Right lung (tissue), 10 donors: Measurements from ENCODE around the gene NXPH4. TPM values are rescaled to one million over a fixed set of nuclear protein-coding genes. Genes with fewer than 3 reads are reported as not detected.

ENCODE experiments used
- DNase-seq, 2 donors: peaks; one replicate each; pipeline ENCODE4 v3.0.0-alpha.2; 2013
- long read RNA-seq, 8 donors: transcript quantifications; one replicate each; lab custom pipeline, GENCODE V29; 2026
- polyA plus RNA-seq, 5 donors: library from polyadenylated mRNA; unstranded; fragments of 120-200 nt; gene quantifications; one replicate each; pipeline versions ENCODE4 v1.2.1 to v1.2.3, GENCODE V29; 2013; ENCODE audit warnings: inconsistent platforms in 1 of 5, low replicate concordance in 1 of 5; ENCODE audit not compliant: insufficient read length in 5 of 5, insufficient read depth in 1 of 5

The NXPH4 gene
- 1 to 10 TPM in 2 of 5 donors, under 1 TPM in 3; 0.52 to 2.0 (median 0.91) TPM for polyA plus RNA-seq
- long read RNA-seq, donor 1, partial matches to known transcripts = 0 of 1 reads
- long read RNA-seq, donor 1, other reads (novel, unspliced or antisense) = 0 of 1 reads
- long read RNA-seq, donor 2 = 0 reads
- long read RNA-seq, donor 3, partial matches to known transcripts = 0 of 1 reads
- long read RNA-seq, donor 3, other reads (novel, unspliced or antisense) = 0 of 1 reads
- long read RNA-seq, donor 4 = 0 reads
- long read RNA-seq, donor 5 = 0 reads
- long read RNA-seq, donor 6, partial matches to known transcripts = 0 of 1 reads
- long read RNA-seq, donor 6, other reads (novel, unspliced or antisense) = 0 of 1 reads
- long read RNA-seq, donor 7, partial matches to known transcripts = 0 of 3 reads
- long read RNA-seq, donor 7, other reads (novel, unspliced or antisense) = 0 of 3 reads
- long read RNA-seq, donor 8 = 0 reads

DNA sequence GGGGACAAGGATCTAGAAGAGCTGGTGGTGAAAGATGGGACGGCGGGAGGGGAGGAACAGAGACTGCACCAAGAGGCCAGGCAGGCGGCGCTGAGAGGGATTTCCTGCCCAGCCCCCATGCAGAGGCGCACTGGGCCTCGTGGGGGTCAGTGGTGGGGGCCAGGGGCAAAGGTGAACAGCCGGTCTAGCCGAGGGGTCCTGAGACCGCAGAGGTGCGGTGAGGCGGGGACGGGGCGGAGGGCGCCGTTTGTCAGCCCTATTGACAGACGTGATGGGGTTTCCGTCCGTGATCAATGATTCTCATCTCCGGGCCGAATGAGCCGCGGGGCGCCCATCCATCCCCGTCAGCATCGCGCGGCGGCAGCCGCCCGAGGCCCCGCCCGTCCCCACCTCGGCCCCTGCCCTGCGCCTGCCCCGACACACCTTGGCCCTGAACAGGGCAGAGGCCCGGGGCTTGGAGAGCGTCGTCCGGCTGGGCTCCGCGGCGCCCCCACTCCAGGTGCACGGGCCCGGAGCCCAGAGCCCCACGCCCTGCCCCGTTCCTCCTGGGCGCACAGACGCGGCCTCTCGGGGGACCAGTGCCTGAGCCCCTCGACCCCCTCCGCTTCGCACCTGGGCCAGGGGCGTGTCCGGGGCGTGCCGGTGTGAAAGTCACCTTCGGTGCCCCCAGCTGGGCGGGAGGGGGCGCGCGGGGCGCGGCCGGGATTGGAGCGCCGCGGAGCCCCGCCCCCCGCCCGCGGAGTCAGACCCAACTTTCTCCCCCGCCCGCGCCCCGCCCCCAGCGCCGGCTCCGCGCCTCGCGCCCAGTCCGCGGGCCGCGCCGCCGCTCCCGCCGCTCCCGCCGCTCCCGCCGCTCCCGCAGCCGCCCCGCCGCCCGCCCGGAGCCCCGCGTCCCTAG lies at the start of gene NXPH4:
Gene NXPH4 (plus strand): TSS at position 781 of the 898 bp plus-strand sequence. CDS start 176 bp downstream, outside the sequence.
- DNase-seq = no peak

DNA sequence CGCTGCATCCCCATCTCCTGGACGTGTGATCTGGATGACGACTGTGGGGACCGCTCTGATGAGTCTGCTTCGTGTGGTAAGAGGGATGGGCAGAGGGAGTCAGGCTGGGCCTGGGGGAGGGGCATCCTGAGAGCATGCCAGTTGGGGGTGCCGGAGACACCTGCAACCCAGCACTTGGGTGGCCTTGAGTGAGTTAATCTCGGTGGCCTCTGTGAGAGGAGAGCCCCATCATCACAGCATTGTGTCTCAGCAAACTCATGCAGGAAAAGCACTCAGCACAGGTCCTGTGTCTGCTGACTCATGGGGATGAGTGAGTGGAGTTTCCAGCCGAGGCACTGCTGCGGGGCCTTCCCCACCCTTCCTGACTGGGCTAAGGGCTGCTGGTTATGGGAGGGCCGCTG lies 49.6 kb upstream of the NXPH4 start:
- no peak for DNase-seq

DNA sequence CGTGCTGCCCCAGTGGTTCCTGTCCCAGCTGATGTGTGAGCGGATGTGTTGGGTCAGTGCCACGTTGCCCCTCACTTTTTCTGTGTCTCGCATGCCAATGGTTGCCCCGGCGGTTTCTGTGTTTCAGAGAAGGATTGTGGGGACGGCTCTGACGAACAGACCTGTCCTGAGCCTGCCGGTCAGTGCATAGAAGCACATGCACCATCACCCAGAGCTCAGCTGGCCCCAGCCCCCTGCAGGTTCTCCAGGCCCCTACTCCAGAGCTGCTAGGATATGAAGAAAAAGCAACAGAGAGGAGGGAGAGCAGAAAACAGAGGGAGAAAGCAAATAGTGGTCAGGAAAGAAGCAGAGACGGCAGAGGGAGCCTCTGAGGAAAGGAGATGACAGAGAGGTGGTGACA lies 48.5 kb upstream of the NXPH4 start:
- no peak for DNase-seq

DNA sequence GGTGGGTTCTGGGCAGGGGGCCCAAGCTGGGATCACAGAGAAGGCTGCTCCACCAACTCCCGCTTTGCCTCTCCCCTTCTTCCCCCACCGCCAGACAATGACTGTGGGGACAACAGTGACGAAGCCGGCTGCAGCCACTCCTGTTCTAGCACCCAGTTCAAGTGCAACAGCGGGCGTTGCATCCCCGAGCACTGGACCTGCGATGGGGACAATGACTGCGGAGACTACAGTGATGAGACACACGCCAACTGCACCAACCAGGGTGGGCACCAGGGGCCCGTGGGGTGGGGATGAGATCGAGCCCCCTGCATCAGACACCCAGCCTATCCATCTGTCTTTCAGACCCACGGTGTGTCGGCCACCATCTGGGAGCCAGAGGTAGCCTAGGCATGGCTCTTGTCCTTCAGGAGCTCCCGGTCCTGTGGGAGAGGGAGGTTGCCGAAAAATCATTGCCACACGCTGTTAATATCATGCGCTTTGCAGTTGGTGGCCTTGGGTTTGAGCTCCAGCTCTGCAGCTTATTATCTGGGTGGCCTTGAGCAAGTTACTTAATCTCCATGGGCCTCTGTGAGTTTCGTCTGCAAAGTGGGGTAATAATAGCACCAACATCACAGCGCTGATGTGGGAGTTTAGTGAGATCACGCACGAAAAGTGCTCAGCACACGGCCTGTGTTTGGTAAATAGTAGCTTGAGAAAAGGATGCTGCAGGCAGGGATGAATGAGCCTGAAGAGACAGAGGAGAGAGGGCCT lies 47.4 kb upstream of the NXPH4 start:
- DNase-seq = no peak

DNA sequence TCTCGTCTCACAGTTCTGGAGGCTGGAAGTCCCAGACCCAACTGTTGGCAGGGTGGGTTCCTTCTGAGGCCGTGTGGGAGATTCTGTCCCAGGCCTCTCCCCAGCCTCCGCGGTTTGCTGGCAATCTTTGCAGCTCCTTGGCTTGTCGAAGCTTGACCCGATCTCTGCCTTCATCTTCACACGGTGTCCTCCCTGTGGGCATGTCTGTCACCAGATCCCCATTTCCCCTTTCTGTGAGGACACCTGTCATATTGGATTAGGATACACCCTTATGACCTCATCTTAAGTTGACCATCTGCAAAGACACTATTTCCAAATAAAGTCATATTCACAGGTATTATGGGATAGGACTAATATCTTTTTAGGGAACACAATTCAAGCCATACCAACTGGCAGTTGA lies 46.6 kb upstream of the NXPH4 start:
- no peak for DNase-seq

DNA sequence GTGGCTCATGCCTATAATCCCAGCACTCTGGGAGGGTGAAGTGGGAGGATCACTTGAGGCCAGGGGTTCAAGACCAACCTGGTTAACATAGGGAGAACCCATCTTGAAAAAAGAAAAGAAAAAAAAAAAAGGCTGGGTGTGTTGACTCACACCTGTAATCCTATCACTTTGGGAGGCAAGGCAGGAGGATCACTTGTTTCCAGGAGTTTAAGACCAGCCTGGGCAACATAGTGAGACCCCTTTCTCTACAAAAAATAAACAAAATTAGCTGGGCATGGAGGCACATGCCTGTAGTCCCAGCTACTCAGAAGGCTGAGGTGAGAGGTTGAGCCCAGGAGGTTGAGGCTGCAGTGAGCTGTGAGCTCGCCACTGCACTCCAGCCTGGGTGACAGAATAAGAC lies 46.2 kb upstream of the NXPH4 start:
- no peak for DNase-seq

DNA sequence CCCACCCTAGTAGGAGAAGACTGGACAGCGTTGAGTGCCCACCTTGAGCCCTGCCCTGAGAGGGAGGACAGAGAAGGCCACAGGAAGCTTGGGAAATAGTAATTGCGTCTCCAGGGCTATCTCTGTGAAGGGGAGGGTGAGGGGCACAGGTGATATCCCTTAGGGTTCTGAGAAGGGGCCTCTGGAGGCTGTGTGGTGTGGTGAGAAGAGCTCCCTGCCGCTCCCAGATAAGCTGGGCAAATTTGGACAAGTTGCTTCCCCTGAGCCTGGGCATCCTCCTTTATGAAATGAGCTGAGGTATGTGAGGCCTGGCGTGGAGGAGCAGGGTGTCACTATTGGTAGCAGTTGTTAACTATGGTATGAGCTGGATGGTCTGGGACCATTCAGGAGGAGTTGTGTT lies 45.7 kb upstream of the NXPH4 start:
- no peak for DNase-seq

DNA sequence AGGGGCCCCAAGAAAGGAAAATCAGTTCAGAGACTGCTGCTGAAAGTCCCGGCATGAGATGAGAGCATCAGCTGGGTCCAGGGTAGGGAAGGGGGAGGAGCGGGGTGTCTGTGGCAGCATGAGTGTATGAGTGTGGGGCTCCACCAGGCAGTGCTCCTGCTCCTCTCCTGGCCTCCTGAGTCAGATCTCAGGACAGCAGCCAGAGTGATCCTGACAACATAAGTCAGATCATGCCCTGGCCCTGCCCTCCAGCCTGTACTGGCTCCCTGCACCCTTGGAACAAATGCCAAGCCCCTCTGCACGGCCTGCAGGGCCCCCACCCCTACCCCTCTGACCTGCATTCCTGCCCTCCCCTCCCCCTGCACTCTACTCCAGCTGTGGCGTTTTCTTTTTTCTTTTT lies 44.9 kb upstream of the NXPH4 start:
- DNase-seq = no peak

DNA sequence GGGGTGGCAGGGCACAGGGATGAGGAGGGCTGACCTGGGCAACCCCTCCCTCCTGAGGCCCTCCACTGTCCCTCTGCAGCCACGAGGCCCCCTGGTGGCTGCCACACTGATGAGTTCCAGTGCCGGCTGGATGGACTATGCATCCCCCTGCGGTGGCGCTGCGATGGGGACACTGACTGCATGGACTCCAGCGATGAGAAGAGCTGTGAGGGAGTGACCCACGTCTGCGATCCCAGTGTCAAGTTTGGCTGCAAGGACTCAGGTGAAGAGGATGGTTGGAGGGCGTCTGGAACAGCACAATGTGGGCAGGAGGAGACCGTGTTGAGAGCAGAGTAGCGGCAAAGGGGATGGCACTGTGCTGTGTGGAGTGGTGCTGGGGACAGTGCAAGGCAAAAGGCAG lies 43.5 kb upstream of the NXPH4 start:
- no peak for DNase-seq

DNA sequence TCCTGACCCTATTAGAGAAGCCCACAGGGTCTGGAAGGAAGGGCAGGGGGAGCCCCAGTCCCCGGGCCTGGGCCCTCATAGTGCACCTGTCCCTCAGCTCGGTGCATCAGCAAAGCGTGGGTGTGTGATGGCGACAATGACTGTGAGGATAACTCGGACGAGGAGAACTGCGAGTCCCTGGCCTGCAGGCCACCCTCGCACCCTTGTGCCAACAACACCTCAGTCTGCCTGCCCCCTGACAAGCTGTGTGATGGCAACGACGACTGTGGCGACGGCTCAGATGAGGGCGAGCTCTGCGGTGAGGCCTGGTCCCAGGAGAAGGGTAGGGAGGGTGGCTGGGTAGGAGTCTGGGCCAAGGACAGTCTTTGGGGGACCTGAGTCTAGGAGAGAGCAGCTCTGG lies 42.9 kb upstream of the NXPH4 start:
- DNase-seq = no peak

DNA sequence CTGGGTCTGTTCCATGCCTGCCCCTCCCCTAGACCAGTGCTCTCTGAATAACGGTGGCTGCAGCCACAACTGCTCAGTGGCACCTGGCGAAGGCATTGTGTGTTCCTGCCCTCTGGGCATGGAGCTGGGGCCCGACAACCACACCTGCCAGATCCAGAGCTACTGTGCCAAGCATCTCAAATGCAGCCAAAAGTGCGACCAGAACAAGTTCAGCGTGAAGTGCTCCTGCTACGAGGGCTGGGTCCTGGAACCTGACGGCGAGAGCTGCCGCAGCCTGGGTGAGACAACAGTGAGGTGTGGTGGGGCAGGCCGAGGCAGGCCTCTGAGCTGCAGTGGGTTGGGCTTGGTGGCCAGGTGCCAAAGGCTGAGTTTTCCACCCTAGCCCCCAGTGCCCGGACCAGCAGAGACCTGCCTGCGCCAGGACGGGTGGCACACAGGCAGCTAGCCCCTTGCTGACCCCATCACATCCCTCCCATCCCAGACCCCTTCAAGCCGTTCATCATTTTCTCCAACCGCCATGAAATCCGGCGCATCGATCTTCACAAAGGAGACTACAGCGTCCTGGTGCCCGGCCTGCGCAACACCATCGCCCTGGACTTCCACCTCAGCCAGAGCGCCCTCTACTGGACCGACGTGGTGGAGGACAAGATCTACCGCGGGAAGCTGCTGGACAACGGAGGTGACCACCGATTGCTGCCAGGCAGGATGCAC lies 41.0 kb upstream of the NXPH4 start:
- peak in 1 of 2 donors; percentile 54 for DNase-seq

DNA sequence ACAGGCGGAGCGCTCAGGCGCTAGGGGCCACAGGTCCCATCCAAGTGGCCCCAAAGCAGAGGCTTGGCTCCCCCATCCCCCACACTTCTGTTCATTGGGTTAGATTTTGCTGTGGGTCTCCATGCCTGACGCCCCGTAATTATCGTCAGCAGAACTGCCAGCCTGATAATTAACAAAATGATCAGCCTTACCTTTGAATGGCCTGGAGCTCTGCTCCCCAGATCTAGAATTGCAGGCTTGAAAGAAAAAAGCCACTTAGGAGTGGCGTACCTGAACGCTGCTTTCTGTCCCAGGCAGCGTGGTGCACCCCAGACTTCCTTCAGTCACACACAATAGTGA lies 40.5 kb upstream of the NXPH4 start:
- DNase-seq = no peak

DNA sequence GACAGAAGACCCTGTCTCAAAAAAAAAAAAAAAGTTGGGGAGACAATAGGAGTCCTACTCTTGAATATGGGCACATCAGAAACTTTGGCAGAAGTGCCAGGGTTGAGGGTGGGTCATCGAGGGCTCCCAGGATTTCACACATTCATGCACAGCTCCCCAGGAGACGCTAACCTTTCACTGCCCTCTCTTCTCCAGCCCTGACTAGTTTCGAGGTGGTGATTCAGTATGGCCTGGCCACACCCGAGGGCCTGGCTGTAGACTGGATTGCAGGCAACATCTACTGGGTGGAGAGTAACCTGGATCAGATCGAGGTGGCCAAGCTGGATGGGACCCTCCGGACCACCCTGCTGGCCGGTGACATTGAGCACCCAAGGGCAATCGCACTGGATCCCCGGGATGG lies 39.7 kb upstream of the NXPH4 start:
- no peak for DNase-seq

DNA sequence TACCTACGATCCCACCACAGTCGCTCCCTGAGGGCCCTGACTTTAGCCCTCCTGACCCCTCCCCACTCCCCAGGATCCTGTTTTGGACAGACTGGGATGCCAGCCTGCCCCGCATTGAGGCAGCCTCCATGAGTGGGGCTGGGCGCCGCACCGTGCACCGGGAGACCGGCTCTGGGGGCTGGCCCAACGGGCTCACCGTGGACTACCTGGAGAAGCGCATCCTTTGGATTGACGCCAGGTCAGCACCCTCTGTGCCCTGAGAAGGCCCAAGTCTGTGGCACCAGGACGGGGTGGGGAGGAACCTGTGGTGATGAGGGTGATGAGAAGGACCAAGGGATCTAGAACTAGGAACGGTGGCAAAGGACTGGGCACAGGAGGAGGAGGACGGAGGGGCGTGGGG lies 39.2 kb upstream of the NXPH4 start:
- no peak for DNase-seq

DNA sequence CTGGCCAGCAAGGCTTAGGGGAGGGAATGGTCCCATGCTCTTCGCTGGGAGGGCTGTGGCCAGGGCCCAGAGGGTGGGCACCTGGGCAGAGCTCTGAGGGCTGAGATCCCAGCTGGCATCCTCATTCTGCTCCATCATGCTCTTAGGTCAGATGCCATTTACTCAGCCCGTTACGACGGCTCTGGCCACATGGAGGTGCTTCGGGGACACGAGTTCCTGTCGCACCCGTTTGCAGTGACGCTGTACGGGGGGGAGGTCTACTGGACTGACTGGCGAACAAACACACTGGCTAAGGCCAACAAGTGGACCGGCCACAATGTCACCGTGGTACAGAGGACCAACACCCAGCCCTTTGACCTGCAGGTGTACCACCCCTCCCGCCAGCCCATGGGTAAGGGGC lies 38.4 kb upstream of the NXPH4 start:
- no peak for DNase-seq

DNA sequence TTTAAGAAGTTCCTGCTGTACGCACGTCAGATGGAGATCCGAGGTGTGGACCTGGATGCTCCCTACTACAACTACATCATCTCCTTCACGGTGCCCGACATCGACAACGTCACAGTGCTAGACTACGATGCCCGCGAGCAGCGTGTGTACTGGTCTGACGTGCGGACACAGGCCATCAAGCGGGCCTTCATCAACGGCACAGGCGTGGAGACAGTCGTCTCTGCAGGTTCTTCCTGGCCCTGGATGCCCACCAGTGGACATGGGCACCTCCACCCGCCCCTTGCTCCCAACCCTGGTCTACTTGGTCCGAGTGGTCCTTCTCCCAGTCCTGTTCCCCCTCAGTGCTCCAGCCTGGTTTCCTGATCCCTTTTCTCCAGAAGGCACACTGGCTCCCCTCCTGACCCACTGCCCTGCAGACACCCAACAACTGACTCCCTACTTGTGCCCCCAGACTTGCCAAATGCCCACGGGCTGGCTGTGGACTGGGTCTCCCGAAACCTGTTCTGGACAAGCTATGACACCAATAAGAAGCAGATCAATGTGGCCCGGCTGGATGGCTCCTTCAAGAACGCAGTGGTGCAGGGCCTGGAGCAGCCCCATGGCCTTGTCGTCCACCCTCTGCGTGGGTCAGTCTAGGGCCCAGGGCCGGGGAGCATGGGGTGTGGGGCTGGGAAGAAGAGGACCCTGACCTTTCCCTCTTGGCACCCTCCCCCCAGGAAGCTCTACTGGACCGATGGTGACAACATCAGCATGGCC lies 37.1 kb upstream of the NXPH4 start:
- DNase-seq = no peak

DNA sequence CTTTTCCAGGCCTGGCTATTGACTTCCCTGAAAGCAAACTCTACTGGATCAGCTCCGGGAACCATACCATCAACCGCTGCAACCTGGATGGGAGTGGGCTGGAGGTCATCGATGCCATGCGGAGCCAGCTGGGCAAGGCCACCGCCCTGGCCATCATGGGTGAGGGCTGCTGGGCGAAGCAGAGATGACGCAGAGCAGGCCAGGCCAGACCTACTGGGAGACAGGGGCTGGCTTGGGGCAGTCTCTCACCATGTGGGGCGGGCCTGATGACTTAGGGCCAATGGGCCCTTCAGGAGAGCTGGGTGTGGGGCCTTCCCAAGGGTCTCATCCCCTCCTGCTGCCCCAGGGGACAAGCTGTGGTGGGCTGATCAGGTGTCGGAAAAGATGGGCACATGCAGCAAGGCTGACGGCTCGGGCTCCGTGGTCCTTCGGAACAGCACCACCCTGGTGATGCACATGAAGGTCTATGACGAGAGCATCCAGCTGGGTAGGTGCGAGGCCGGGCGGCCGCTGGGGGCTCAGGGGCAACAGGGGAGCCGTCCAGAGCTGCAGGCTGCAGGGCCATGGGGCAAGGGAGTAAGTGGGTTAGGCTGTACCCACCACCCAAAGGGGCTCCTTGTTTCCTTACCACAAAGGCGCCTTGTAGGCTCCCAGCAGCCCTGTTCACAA lies 36.1 kb upstream of the NXPH4 start:
- no peak for DNase-seq

DNA sequence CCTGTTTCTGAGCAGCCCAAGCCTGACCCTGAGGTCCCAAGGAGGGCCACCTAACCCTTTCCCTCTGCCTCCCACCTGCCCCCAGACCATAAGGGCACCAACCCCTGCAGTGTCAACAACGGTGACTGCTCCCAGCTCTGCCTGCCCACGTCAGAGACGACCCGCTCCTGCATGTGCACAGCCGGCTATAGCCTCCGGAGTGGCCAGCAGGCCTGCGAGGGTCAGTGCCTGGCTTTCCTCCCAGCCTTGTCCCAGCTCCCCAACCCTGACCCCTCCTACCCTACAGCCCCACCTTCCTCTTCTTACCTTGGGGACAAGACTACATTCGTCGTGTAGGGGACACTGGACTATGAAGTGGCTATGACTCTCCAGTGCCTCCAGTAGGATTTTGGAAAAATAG lies 35.5 kb upstream of the NXPH4 start:
- DNase-seq = no peak

DNA sequence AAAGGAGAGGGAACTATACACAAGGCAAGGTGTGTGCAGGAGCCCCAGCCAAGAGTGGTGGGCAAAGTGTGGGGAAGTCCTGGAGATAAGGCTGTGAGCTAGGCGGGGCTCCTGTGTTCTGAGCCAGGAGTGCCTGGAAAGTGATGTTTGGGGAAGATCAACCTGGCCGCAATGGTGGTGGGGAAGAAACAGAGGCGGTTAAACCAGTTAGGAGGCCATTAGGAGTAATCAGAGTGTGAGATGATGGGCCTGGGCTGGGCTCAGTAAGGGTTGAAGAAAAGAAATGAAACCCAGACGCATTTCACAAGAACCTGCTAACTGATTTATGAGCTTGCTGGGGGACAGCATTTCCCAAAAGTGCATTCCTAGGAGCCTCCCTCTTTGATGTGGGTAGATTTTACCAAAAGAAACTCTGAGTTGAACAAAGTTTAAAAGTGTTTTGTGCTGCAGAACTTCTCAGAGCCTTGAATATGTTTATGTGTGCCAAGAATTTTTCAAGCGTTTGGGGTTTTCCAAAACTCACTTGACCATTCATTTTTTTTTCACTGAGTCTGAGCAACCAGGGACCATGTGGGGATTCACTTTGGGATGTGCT lies 34.9 kb upstream of the NXPH4 start:
- DNase-seq = no peak
